ENCODE results near the gene LSS.

The LSS gene

DNA sequence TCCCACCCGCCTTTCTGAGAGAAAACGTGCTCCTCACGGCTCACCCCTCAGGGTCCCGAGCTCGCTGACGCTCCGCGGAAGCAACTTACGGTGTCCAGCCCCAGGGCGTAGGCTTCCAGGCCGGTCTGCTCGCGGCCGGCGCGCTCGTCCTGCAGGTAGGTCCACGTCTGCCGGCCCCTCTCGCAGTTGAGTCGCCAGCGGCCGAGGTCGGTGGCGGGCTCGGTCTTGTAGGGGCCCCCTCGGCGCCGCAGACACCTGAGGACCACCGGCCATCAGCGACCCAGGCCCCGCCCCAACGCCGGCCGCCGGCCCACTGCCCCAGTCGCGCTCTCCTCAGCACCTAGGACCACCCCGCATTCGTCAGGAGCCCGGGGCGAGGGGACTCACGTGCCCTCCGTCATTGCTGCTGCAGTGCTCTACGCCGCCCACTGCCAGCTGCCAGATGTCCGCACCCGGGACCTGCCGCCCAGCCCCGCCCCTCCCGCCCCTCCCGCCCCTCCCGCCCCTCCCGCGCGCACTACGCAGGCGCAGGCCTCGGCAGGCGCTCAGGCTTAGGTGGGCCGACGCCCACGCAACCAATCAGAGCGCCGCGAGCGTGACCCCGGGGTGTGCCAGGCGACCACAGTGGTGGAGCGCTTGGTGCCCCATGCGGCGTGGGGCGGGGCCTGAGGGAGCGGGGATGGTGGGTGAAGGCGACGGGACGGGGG lies at the start of gene LSS:
Gene LSS, minus strand, starts transcription at position 430 of the 707 bp plus-strand sequence. Its CDS starts 29 bp downstream, at position 401.
- peak; percentile 97 for DNase-seq

DNA sequence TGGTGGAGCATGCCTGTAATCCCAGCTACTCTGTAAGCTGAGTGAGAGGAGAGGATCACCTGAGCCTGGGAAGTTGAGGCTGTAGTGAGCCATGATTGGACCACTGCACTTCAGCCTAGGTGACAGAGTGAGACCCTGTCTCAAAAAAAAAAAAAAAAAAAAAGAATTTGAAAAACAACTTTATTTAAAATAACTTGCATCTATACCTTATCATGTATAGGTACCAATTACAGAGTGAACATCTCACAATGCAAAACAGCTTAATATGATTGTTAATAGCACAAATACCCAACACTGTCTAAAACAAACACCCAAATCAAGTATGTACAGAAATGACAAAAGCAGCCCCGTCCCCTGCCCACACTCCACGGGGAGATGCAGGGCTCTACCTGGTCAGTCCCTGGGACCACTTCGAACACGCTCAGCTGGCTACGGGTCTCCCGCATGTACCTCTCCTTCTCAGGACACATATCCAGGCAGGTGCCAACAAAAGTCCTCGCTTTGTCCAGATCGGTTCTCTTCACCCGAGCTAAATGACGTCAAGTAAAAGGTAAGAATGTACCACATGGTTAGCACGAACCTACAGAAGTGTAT lies 46.3 kb upstream of the LSS start:
- no peak for DNase-seq

GRCh38 chr21:46273341-46273740 lies 44.8 kb upstream of the LSS start:
- no peak for DNase-seq

DNA sequence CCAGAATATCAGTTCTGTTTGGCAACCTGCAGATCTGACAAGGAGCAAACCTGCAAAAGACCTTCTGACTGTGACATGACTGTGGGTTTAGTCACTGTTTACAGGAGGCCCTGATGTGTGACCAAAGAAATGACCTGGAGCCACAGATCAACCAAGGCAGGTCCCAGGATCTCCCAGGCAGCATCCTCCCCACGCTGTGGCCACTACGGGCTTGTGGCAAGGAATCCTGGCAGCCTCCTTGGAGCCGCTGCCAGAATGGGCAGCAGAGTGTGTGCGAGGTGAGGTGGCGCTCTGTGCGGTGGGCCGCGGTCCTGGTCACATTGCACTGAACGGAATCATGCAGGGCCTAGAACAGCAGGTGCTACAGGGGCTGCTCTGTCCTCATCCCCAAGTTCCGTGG lies 40.9 kb upstream of the LSS start:
- no peak for DNase-seq

DNA sequence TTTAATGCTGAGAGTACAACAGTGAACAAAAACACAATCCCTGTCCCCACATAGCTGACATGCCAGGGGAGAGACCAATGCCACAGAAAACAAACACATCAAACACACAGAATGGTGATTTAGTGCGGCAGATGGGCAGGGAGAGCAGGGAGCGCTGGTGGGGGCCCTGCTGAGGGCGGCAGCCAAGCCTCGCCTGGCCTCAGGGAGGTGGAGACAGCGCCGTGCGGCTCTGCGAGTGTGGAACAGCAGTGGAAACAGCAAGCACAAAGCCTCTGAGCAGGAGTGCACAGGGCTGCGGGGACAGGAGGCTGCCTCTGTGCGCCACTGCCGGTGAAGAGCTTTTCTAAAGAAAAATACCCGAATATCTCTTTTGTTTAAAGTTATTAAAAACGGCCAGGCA lies 39.8 kb upstream of the LSS start:
- DNase-seq: no peak

- DNase-seq: no peak
Observed at GRCh38 chr21:46266946-46267345, 38.4 kb upstream of the LSS start.

GRCh38 chr21:46265736-46266525 lies 37.4 kb upstream of the LSS start:
- no peak for DNase-seq

DNA sequence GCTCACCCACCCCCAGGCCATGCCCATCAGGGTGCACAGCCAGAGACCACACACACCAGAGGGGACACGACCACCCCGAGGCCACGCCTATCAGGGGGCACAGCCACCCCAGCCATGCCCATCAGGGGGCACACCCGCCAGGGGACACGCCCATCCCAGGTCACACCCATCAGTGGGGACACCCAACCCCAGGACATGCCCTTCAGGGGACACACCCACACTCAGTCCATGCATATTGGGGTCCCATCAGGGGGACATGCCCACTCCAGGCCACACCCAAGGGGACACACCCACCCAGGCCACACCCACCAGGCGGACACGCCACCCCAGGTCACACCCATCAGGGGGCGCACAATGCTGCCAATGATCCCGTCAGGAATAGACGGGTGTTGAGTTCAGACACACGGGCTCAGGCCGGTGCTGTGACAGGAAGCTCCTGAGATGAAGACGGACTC lies 36.1 kb upstream of the LSS start:
- DNase-seq: no peak

DNA sequence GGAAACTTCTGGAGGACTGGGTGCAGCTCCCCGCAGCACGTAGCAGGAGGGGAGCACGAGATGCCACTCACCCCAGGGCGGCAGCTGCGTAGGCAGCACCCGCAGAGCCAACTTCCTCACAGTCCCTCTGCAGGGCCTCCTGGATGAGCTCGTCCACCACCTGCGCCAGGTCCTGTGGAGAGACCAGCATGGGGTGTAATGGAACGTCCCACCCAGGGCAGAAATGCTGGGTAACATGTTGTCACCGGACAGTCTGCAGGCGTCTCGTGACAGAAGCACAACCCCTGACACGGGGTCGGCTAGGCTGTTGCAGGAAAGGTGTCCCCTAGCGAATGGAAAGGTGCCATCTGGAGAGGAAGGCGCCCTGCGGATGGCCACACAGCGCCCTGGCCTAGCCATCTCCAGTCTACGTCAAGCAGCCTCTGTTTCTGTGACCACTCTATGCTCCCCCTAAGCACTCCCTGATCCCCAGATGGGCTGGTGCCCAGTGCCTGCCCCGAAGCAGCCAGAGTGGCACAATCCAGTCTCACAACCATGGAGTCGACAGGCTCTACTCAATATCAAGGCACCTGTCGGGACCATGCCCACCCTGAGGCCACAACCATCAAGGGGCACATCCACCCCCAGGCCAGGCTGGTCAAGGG lies 35.6 kb upstream of the LSS start:
- no peak for DNase-seq

GRCh38 chr21:46256501-46256994 lies 28.0 kb upstream of the LSS start:
- no peak for DNase-seq

- DNase-seq: no peak
Observed at GRCh38 chr21:46255758-46256337, 27.3 kb upstream of the LSS start.

DNA sequence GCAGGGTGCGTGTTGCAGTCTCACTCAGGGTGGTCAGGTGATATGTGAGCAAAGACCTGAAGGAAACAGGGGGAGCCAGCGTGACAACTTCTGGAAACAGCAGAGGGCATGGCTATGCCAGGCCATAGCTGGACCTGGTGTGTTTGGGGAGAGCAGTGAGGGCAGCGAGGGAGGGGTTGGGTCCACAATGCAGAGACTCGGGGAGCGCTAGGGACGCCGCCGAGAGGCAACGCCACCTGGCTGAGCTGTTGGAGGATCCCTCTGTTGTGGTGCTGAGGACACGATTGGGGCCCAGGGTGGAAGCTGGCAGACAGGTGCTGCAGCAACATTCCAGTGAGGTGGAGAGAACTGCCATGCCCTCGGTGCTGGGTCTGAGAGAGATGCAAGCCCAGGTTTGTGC lies 26.6 kb upstream of the LSS start:
- DNase-seq: no peak

GRCh38 chr21:46254208-46254975 lies 25.8 kb upstream of the LSS start:
- no peak for DNase-seq

DNA sequence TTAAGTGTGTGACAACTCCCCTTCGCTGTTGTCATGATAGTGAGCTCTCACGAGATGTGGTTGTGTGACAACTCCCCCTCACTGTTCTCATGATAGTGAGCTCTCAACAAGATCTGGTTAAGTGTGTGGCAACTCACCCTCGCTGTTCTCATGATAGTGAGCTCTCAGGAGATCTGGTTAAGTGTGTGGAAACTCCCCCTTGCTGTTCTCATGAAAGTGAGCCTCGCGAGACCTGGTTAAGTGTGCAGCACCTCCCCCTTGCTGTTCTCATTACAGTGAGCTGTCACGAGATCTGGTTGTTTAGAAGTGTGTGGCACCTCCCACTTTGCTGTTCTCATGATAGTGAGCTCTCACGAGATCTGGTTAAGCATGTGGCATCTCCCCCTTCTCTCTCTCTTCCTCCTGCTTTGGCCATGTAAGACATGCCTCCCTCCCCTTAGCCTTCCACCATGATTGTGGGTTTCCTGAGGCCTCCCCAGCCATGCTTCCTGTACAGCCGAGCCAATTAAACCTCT lies 25.1 kb upstream of the LSS start:
- DNase-seq: no peak

DNA sequence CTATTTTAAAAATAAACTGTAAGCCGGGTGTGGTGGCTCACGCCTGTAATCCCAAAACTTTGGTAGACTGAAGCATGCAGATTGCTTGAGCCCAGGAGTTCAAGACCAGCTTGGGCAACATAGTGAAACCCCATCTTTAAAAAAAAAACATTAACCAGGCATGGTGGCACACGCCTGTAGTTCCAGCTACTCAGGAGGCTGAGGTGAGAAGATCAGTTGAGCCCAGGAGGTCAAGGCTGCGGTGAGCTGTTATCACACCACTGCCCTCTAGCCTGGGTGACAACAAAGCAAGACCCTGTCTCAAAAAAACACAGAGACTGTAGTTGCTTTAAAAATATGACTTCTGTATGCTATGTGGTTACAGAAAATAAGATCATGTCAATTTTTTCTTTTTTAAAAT lies 24.3 kb upstream of the LSS start:
- DNase-seq: no peak

DNA sequence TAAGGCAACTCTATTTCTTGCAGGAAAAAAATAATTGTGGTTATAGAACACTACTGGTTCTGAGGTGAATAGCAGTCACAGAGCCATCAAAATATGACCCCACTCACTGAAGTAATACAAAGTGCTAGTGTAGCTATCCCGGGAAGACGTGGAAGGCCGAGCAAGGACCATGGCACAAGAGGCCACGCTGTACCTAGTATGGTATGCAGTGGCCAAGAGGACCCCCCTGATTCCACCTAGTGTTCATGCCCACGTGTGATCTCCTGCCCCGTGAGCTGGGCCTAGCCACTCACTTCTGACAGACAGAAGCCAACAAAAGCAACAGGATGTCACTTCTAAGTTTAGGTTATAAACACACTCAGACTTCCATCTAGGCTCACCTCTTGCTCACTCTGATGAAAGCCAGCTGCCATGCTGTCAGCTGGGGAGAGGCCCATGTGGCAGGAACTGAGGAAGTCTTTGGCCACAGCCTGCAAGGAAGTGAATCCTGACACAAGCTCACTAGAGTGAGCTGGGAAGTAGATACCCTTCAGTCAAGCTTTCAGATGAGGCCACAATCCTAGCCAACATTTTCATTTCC lies 21.7 kb upstream of the LSS start:
- no peak for DNase-seq

- no peak for DNase-seq
Observed at GRCh38 chr21:46248827-46249226, 20.3 kb upstream of the LSS start.

DNA sequence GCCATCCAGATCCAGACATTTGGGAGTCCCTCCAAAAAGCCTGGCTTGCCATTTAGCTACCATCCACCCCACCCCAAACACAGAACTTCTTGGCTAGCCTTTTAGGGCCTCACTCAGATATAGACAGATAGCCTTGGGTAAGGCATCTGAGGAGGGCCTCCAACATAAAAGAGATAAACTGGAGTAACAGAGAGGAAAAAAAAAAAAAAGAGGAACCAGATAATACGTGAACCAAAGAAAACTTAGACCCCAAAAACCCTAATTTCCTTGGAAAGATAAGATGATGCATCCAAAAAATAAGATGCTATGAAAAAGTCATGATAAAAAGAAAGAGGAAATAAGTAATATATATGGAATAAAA lies 19.8 kb upstream of the LSS start:
- no peak for DNase-seq

- no peak for DNase-seq
Observed at GRCh38 chr21:46247699-46248421, 19.3 kb upstream of the LSS start.

GRCh38 chr21:46246345-46246744 lies 17.8 kb upstream of the LSS start:
- no peak for DNase-seq
